Endothelial cell of umbilical vein (primary cell): ENCODE results near the gene SDK2. TPM values are rescaled to one million over a fixed set of nuclear protein-coding genes. Genes with fewer than 3 reads are reported as not detected.

Source experiments
- BruUV-seq: library from RNA; stranded (reverse); fragments of 400-500 nt; replicated peaks from 2 replicates; lab custom pipeline; 2021; lab: Mats Ljungman, UMichigan
- CTCF ChIA-PET: fragments of 300-600, 350-600 bp; sonication (Branson Sonifier 250); formaldehyde crosslinking; loops from one replicate; lab custom pipeline; 2021; ENCODE audit warnings: antibody characterized with exemption, inconsistent platforms; lab: Charles Lee
- POLR2A ChIA-PET: fragments of 300-600, 350-600 bp; sonication (Branson Sonifier 250); formaldehyde crosslinking; loops from one replicate; lab custom pipeline; 2021; ENCODE audit warnings: antibody characterized with exemption, inconsistent platforms; lab: Charles Lee
- DNase-seq: peaks from one replicate; pipeline ENCODE4 v3.0.0-alpha.2; 2011; ENCODE audit warnings: low read depth, low spot score
- FAIRE-seq: peaks from 2 replicates; lab custom pipeline; 2011; peaks lifted over from hg19 to GRCh38; lab: Jason Lieb, UNC
- H2AFZ ChIP-seq: 2 replicates; pipeline ENCODE4 v1.6.0; 2012; ENCODE audit warnings: low read depth, low read length, control low read depth, inconsistent platforms
- H3K27ac ChIP-seq: 2 replicates; pipeline ENCODE4 v1.5.1; 2011; ENCODE audit warnings: low read depth, mild to moderate bottlenecking, control low read depth, low read length, moderate library complexity; ENCODE audit not compliant: insufficient read depth
- H3K27me3 ChIP-seq, 2 experiments: 2 replicates each; pipeline versions ENCODE4 v1.6.0 to v1.6.1; 2011; ENCODE audit warnings: low read length in 2 of 2, mixed read lengths in 1 of 2; ENCODE audit not compliant: control insufficient read depth in 2 of 2, insufficient read depth in 2 of 2
- H3K36me3 ChIP-seq, 2 experiments: 2 replicates in 1 of 2; 3 replicates in 1 of 2; pipeline ENCODE4 v1.5.1; 2011; ENCODE audit warnings: low read length in 2 of 2, mild to moderate bottlenecking in 1 of 2, moderate library complexity in 1 of 2; ENCODE audit not compliant: control insufficient read depth in 2 of 2, insufficient read depth in 2 of 2; ENCODE audit errors: extremely low read depth in 1 of 2
- H3K4me1 ChIP-seq: 3 replicates; pipeline ENCODE4 v1.5.1; 2011; ENCODE audit warnings: mild to moderate bottlenecking, low read length; ENCODE audit not compliant: control insufficient read depth, insufficient read depth; ENCODE audit errors: extremely low read depth
- H3K4me2 ChIP-seq: 2 replicates; pipeline ENCODE4 v1.6.1; 2011; ENCODE audit warnings: low read length, control low read depth, mixed read lengths; ENCODE audit not compliant: insufficient read depth
- H3K4me3 ChIP-seq, 3 experiments: fragments of 200-600 bp in 1 of 3; sonication (generic), shearing (Covaris generic) in 1 of 3; replicated peaks in 1 of 3; 2 replicates each; pipeline ENCODE4 v1.5.1; 2011 to 2016; ENCODE audit warnings: control low read depth in 3 of 3, low read length in 3 of 3, mild to moderate bottlenecking in 2 of 3, inconsistent platforms in 1 of 3, low read depth in 1 of 3, moderate library complexity in 1 of 3; ENCODE audit not compliant: insufficient read depth in 1 of 3
- H3K79me2 ChIP-seq: 2 replicates; pipeline ENCODE4 v1.6.0; 2012; ENCODE audit warnings: low read length, inconsistent platforms; ENCODE audit not compliant: control insufficient read depth, insufficient read depth
- H3K9ac ChIP-seq: replicated peaks from 2 replicates; pipeline ENCODE3; 2011; ENCODE audit warnings: low read length, control low read depth; ENCODE audit not compliant: insufficient read depth; ENCODE audit errors: extremely low read depth
- H3K9me1 ChIP-seq: replicated peaks from 3 replicates; pipeline ENCODE4 v1.6.0; 2011; ENCODE audit warnings: mild to moderate bottlenecking, low read length; ENCODE audit not compliant: control insufficient read depth, insufficient read depth; ENCODE audit errors: extremely low read depth
- H3K9me3 ChIP-seq: replicated peaks from 2 replicates; pipeline ENCODE4 v1.5.1; 2012; ENCODE audit warnings: low read length, inconsistent platforms; ENCODE audit not compliant: control insufficient read depth, insufficient read depth
- H4K20me1 ChIP-seq: replicated peaks from 2 replicates; pipeline ENCODE3; 2011; ENCODE audit warnings: mild to moderate bottlenecking, low read length; ENCODE audit not compliant: control insufficient read depth, insufficient read depth; ENCODE audit errors: extremely low read depth
- EZH2 ChIP-seq: IDR thresholded peaks from 2 replicates; pipeline ENCODE4 v1.6.1; 2012; ENCODE audit warnings: borderline replicate concordance, low read depth, mild to moderate bottlenecking, moderate library complexity, low read length, inconsistent platforms; ENCODE audit not compliant: severe bottlenecking
- FOS ChIP-seq: IDR thresholded peaks from 2 replicates; pipeline ENCODE4 v1.6.1; 2011; ENCODE audit warnings: mild to moderate bottlenecking, low read length, moderate library complexity, borderline replicate concordance; ENCODE audit not compliant: insufficient read depth
- GATA2 ChIP-seq: IDR thresholded peaks from 2 replicates; pipeline ENCODE4 v1.7.0; 2011; ENCODE audit warnings: low read depth, mild to moderate bottlenecking, moderate library complexity, mixed read lengths, low read length; ENCODE audit not compliant: insufficient read length, insufficient read depth
- JUN ChIP-seq: IDR thresholded peaks from 2 replicates; pipeline ENCODE4 v1.6.1; 2011; ENCODE audit warnings: borderline replicate concordance, low read depth; ENCODE audit not compliant: insufficient read length, insufficient read depth
- MYC ChIP-seq: IDR thresholded peaks from one replicate; pipeline ENCODE4 v1.6.1; 2011; ENCODE audit warnings: mild to moderate bottlenecking, low read depth, low read length
- POLR2A ChIP-seq: IDR thresholded peaks from 2 replicates; pipeline ENCODE4 v1.6.1; 2012; ENCODE audit warnings: low read depth, mild to moderate bottlenecking, control low read depth, low read length
- POLR2AphosphoS5 ChIP-seq: IDR thresholded peaks from 2 replicates; pipeline ENCODE4 v1.6.1; 2012; ENCODE audit warnings: low read depth, mild to moderate bottlenecking, control low read depth, low read length, moderate library complexity; ENCODE audit not compliant: insufficient read depth
- dilution Hi-C: fragments of 300-500 bp; cut with MboI; formaldehyde crosslinking; loops from one replicate; pipeline ENCODE4 v1.15.0; 2019; ENCODE audit warnings: low sequenced_read_pairs; ENCODE audit not compliant: extremely low pct_ligation_motif_present
- intact Hi-C: fragments of 100-400 bp; cut with micrococcal nuclease; formaldehyde crosslinking; loops from one replicate; pipeline ENCODE4 v1.10.0; 2022
- polyA plus RNA-seq, 4 experiments: library from polyadenylated mRNA; depleted of rRNA in 3 of 4; stranded (reverse) in 3 of 4; unstranded in 1 of 4; fragments of >200 nt; gene quantifications; 2 replicates each; pipeline versions ENCODE4 v1.2.1 to v1.2.3, GENCODE V29; 2011 to 2012; ENCODE audit warnings: missing spikeins in 1 of 4
- total RNA-seq: library from RNA; stranded (reverse); gene quantifications from 2 replicates; pipeline ENCODE4 v1.2.3, GENCODE V29; 2021
- TF ChIP-seq, protein P1 (sequence below): IDR thresholded peaks from 2 replicates; pipeline ENCODE4 v1.6.1; 2011; ENCODE audit not compliant: insufficient read depth, insufficient read length

The SDK2 gene
- total and polyA plus RNA-seq, 2 donors (not counting 3 experiments of a cell fraction or from before 2014, with no cell fraction given): not detected

DNA sequence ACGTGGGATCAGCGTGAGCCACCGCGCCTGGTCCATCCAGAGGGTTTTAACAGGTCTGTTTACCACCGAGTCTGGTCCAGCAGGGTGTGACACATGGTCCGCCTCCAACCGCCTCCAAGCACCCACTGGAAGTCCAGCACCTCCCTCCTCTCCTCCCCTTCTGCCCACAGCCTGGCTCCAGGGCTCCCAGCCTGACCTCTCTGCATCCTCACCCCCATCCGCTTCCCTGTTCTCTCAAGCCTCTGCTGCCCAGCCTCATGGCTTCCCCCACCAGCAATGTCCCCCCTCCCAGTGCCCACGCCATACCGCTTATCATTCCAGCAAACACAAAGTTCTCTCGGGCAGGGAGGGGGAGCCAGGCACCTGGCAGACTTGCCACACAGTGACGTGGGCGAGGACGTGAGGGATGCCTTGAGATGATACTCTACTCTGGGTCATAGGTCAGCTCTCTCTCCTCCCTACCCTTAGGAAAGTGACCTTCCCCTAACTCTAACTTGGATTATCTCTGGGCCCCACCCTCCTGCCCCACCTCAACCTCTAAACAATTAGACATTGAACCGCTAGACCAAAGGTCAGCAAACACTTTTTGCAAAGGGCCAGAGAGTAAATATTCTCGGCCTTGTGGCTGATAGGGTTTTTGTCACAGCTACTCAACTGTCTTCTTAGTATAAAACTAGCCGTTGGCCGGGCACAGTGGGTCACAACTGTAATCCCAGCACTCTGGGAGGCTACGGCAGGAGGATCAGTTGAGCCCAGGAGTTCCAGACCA lies 355.5 kb downstream of the SDK2 start:
- H3K4me2 ChIP-seq: no peak overlapping the region
- no peaks in the 10 kb centered on the region for H4K20me1 ChIP-seq
- FAIRE-seq: no peak
- no TSS peak for BruUV-seq
- TF ChIP-seq POLR2A (no peak), FOS (no peak), JUN (no peak), MYC (no peak), POLR2AphosphoS5 (no peak), EZH2 (no peak), GATA2 (no peak)
- TF ChIP-seq, protein P1, sequence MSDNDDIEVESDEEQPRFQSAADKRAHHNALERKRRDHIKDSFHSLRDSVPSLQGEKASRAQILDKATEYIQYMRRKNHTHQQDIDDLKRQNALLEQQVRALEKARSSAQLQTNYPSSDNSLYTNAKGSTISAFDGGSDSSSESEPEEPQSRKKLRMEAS: no peak
- H3K36me3 ChIP-seq: peaks cover 0 to 8% of the 10 kb centered on the region in 2 experiments
- no peak overlapping the region for H3K4me3 ChIP-seq
- no peaks in the 10 kb centered on the region for H3K27me3 ChIP-seq
- H3K27ac ChIP-seq: no peak overlapping the region
- no peak overlapping the region for H2AFZ ChIP-seq
- DNase-seq: no peak
- H3K9ac ChIP-seq: no peak overlapping the region
- H3K79me2 ChIP-seq: peaks cover 38% of the 10 kb centered on the region
- CTCF ChIA-PET: no interaction called here
- H3K9me3 ChIP-seq: no peaks in the 10 kb centered on the region
- peaks cover 25% of the 10 kb centered on the region for H3K4me1 ChIP-seq
- H3K9me1 ChIP-seq: no peaks in the 10 kb centered on the region
- POLR2A ChIA-PET: no interaction called here
- intact Hi-C loops (no loop called here), dilution Hi-C loops (no loop called here)
